OCI-LY1 (cell line): ENCODE results near the gene UBE2D1.

Source experiments
- CTCF ChIP-seq: fragments of 200-600 bp; sonication (generic), shearing (Covaris generic); IDR thresholded peaks from 2 replicates; pipeline ENCODE4 v1.5.1; 2017; ENCODE audit warnings: mild to moderate bottlenecking, antibody characterized with exemption, low read length, moderate library complexity, mixed read lengths
- EZH2 ChIP-seq: fragments of 200-600 bp; sonication (generic), shearing (Covaris generic); IDR thresholded peaks from 2 replicates; pipeline ENCODE4 v1.8.0; 2017; ENCODE audit warnings: borderline replicate concordance, mixed run types, mild to moderate bottlenecking, antibody characterized with exemption, low read length, moderate library complexity, mixed read lengths

GRCh38 chr10:58352956-58353610 is 18.3 kb downstream of the UBE2D1 start:
- no peak for TF ChIP-seq CTCF
- TF ChIP-seq EZH2, result no peak
